ENCODE measurements around the gene APH1A.
"Not testable (repeated sequence)": the region's sequence is repeated elsewhere in the genome, so short reads cannot be mapped to it uniquely, and the experiment has no call there.

The APH1A gene

GRCh38 chr1:150232921-150233320, 35.9 kb downstream of the APH1A start:
- not testable (repeated sequence) for H3K27me3 Mint-ChIP-seq, DNase-seq, H3K4me3 Mint-ChIP-seq, H3K27ac Mint-ChIP-seq, H3K9me3 Mint-ChIP-seq
- Mint-ChIP-seq H3K4me1 (ENCODE audit: low read depth) (peaks cover 27% of the 10 kb centered on the region), H3K36me3 (ENCODE audit: low read depth) (peaks cover 55% of the 10 kb centered on the region)

GRCh38 chr1:150228246-150228645, 40.6 kb downstream of the APH1A start:
- not testable (repeated sequence) for H3K9me3 Mint-ChIP-seq, H3K27ac Mint-ChIP-seq

DNA sequence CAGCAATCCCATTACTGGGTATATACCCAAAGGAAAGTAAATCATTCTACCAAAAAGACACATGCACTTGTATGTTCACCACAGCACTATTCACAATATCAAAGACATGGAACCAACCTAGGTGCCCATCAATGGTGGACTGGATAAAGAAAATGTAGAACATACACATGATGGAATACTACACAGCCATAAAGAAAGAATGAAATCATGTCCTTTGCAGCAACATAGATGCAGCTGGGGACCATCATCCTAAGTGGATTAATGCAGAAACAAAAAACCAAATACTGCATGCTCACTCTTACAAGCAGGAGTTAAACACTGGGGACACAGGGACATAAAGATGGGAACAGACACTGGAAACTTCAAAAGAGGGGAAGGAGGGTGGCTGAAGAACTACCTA, 41.6 kb downstream of the APH1A start:
- peaks cover 9% of the 10 kb centered on the region for H3K4me1 Mint-ChIP-seq (ENCODE audit: low read depth)
- no peaks in the 10 kb centered on the region for H3K9me3 Mint-ChIP-seq
- H3K27me3 Mint-ChIP-seq = no peaks in the 10 kb centered on the region
- H3K36me3 Mint-ChIP-seq (ENCODE audit: low read depth) = peaks cover 85% of the 10 kb centered on the region
- no peak for DNase-seq
- H3K4me3 Mint-ChIP-seq = no peak overlapping the region
- peak overlapping the region; percentile 58 for H3K27ac Mint-ChIP-seq

More at GRCh38 chr1:150228246-150228645, 40.6 kb downstream of the APH1A start:
- Mint-ChIP-seq H3K4me1 (ENCODE audit: low read depth) (peaks cover 16% of the 10 kb centered on the region), H3K36me3 (ENCODE audit: low read depth) (peaks cover 84% of the 10 kb centered on the region)
- H3K4me3 Mint-ChIP-seq, DNase-seq, H3K27me3 Mint-ChIP-seq: not testable (repeated sequence)

DNA sequence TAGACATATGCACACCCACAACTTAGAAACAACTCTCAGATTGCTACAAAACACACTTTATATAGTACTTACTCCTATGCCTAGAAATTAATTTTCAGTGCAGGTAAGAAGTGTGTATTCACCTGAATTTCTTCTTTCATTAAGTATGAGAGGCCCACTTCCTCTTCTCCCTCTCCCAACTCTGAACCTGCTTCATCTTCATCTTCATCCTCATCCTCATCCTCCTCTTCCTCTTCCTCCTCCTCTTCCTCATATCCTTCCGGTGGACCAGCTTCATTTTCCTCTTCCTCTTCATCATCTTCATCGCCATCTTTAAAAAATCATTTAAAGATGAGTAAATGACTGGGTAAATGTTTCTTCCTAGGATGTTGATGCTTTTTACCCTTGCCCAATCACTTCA, 42.3 kb downstream of the APH1A start:
- Mint-ChIP-seq H3K9me3 (no peaks in the 10 kb centered on the region), H3K27ac (peak overlapping the region; percentile 61), H3K4me1 (ENCODE audit: low read depth) (peaks cover 5% of the 10 kb centered on the region), H3K4me3 (no peak overlapping the region), H3K36me3 (ENCODE audit: low read depth) (peaks cover 84% of the 10 kb centered on the region), H3K27me3 (no peaks in the 10 kb centered on the region)
- no peak for DNase-seq

DNA sequence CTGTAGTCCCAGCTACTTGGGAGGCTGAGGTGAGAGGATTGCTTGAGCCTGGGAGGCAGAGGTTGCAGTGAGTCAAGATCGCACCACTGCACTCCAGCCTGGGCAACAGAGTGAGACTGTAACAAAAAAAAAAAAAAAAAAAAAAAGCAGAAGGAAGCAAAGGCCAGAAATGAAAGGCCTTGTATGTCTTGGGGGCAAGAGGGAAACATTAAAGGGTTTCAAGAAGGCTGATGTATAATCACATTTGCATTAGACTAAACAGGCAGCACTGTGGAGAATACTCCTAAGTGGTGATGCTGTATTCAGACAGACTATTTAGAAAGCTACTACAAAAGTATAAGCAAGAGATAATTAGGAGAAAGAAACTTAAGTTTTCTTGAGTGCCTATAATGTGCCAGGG, 43.3 kb downstream of the APH1A start:
- Mint-ChIP-seq H3K36me3 (ENCODE audit: low read depth) (peaks cover 81% of the 10 kb centered on the region), H3K4me1 (ENCODE audit: low read depth) (peaks cover 5% of the 10 kb centered on the region), H3K27me3 (no peaks in the 10 kb centered on the region), H3K4me3 (no peak overlapping the region), H3K9me3 (no peaks in the 10 kb centered on the region), H3K27ac (no peak overlapping the region)
- DNase-seq = no peak

DNA sequence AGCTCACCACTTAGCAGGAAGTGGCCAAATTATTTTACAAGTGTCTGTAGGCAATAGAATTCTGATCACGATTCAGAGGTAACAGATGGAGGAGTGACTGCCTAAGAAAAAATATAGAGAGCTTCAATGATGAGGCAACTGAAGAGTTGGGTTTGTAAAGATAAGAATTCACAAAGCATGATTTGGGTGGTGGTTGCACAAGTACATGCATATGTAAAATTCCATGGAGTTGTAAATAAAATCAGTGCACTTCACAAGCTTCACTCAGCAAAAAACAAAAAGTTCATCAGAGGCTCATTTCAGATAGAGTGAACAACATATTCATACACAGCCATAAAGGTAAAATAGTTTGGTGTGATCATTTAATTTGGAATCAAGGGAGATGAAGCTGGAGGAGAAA, 43.8 kb downstream of the APH1A start:
- Mint-ChIP-seq H3K4me3 (no peak overlapping the region), H3K27ac (peak overlapping the region; percentile 35), H3K9me3 (no peaks in the 10 kb centered on the region), H3K36me3 (ENCODE audit: low read depth) (peaks cover 81% of the 10 kb centered on the region), H3K4me1 (ENCODE audit: low read depth) (peaks cover 5% of the 10 kb centered on the region), H3K27me3 (no peaks in the 10 kb centered on the region)
- DNase-seq = no peak

DNA sequence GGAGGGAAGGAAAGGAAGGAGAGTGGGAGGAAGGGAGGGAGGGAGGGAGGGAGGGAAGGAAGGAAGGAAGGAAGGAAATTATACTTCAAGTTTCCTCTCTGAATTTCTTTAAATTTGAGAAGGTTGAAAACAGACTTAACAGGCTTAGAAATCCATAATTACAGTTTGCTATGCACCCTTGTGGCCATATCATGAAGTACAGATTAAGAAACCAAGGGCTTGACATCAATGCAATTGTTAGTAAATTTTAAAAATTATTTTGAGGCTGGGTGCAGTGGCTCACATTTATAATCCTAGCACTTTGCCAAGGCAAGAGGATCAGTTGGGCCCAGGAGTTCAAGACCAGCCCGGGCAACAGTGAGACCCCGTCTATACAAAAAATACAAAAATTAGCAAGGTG, 47.3 kb downstream of the APH1A start:
- H3K27ac Mint-ChIP-seq = no peak overlapping the region
- H3K4me3 Mint-ChIP-seq = no peak overlapping the region
- no peaks in the 10 kb centered on the region for H3K9me3 Mint-ChIP-seq
- H3K4me1 Mint-ChIP-seq (ENCODE audit: low read depth) = no peaks in the 10 kb centered on the region
- no peaks in the 10 kb centered on the region for H3K27me3 Mint-ChIP-seq
- no peak for DNase-seq
- peaks cover 71% of the 10 kb centered on the region for H3K36me3 Mint-ChIP-seq (ENCODE audit: low read depth)

DNA sequence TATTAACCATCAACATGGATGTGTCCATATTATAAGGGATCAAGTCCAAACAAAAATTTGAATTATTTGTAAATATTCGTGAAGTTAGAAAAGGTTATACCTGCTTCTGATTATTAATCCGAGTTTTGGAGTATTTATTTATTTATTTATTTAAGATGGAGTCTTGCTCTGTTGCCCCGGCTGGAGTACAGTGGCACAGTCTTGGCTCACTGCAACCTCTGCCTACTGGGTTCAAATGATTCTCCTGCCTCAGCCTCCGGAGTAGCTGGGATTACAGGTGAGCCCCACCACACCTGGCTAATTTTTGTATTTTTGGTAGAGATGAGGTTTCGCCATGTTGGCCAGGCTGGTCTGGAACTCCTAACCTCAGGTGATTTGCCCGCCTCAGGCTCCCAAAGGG, 53.0 kb downstream of the APH1A start:
- H3K9me3 Mint-ChIP-seq, DNase-seq, H3K4me3 Mint-ChIP-seq, H3K27ac Mint-ChIP-seq, H3K27me3 Mint-ChIP-seq: not testable (repeated sequence)
- Mint-ChIP-seq H3K36me3 (ENCODE audit: low read depth) (peaks cover 31% of the 10 kb centered on the region), H3K4me1 (ENCODE audit: low read depth) (peaks cover 18% of the 10 kb centered on the region)
